PC-3 (cell line): ENCODE measurements around the gene HUWE1. TPM values are rescaled to one million over a fixed set of nuclear protein-coding genes. Genes with fewer than 3 reads are reported as not detected.
A peak's percentile ranks its signal among the peaks of the same experiment; 100 is the strongest.

Source experiments
- ATAC-seq: fragments of 200-7000 bp; cut with Tn5 transposase; 2 replicates; pipeline ENCODE4 v1.9.1; 2020; ENCODE audit warnings: mild to moderate bottlenecking, moderate library complexity
- BruUV-seq: library from RNA; stranded (reverse); fragments of 400-500 nt; replicated peaks from 2 replicates; lab custom pipeline; 2021; lab: Mats Ljungman, UMichigan
- CTCF ChIA-PET: fragments of 300-600 bp; sonication (Branson Sonifier 250); formaldehyde crosslinking; loops from one replicate; lab custom pipeline; 2022; ENCODE audit warnings: antibody characterized with exemption; lab: Charles Lee
- POLR2A ChIA-PET: fragments of 300-600 bp; sonication (Branson Sonifier 250); formaldehyde crosslinking; loops from one replicate; lab custom pipeline; 2022; ENCODE audit warnings: antibody characterized with exemption; ENCODE audit not compliant: unreplicated experiment; lab: Charles Lee
- DNase-seq: peaks from one replicate; pipeline ENCODE4 v3.0.0-alpha.2; 2015
- H2AFZ ChIP-seq: fragments of 300-600 bp; sonication (generic); 2 replicates; pipeline ENCODE4 v1.6.0; 2016; ENCODE audit warnings: antibody characterized with exemption, low read length
- H3F3A ChIP-seq: fragments of 300-600 bp; sonication (generic); one replicate; pipeline ENCODE4 v1.6.0; 2017; ENCODE audit warnings: antibody characterized with exemption, low read length, control low read depth, mild to moderate bottlenecking; ENCODE audit not compliant: unreplicated experiment
- H3K27ac ChIP-seq: fragments of 300-600 bp; sonication (generic); 2 replicates; pipeline ENCODE4 v1.5.1; 2016; ENCODE audit warnings: mild to moderate bottlenecking, low read length
- H3K27me3 ChIP-seq: fragments of 300-600 bp; sonication (generic); 2 replicates; pipeline ENCODE4 v1.6.1; 2016; ENCODE audit warnings: low read length, mixed read lengths
- H3K36me3 ChIP-seq: fragments of 300-600 bp; sonication (generic); 2 replicates; pipeline ENCODE4 v1.6.1; 2016; ENCODE audit warnings: low read depth, mixed run types, low read length, mixed read lengths
- H3K4me1 ChIP-seq: fragments of 300-600 bp; sonication (generic); 2 replicates; pipeline ENCODE4 v1.5.1; 2016; ENCODE audit warnings: low read length; ENCODE audit not compliant: insufficient read depth
- H3K4me2 ChIP-seq: fragments of 300-600 bp; sonication (generic); 2 replicates; pipeline ENCODE4 v1.6.0; 2016; ENCODE audit warnings: low read length
- H3K4me3 ChIP-seq: fragments of 300-600 bp; sonication (generic); 2 replicates; pipeline ENCODE4 v1.5.1; 2016; ENCODE audit warnings: mild to moderate bottlenecking, low read length, mixed read lengths
- H3K79me2 ChIP-seq: fragments of 300-600 bp; sonication (generic); 2 replicates; pipeline ENCODE4 v1.6.1; 2017; ENCODE audit warnings: low read length, mixed read lengths
- H3K9ac ChIP-seq: fragments of 300-600 bp; sonication (generic); 2 replicates; pipeline ENCODE4 v1.6.0; 2016; ENCODE audit warnings: mild to moderate bottlenecking, low read length
- H3K9me2 ChIP-seq: fragments of 300-600 bp; sonication (generic); replicated peaks from 2 replicates; pipeline ENCODE4 v1.6.1; 2016; ENCODE audit warnings: mixed run types, low read length, mixed read lengths
- H3K9me3 ChIP-seq: fragments of 300-600 bp; sonication (generic); 2 replicates; pipeline ENCODE4 v1.6.1; 2016; ENCODE audit warnings: low read length, mixed read lengths
- H4K20me1 ChIP-seq: fragments of 300-600 bp; sonication (generic); 2 replicates; pipeline ENCODE4 v1.6.1; 2016; ENCODE audit warnings: low read length, mixed read lengths
- EZH2 ChIP-seq: fragments of 300-600 bp; sonication (generic); IDR thresholded peaks from one replicate; pipeline ENCODE4 v1.6.1; 2017; ENCODE audit warnings: antibody characterized with exemption, mild to moderate bottlenecking, low read length; ENCODE audit not compliant: unreplicated experiment
- EZH2phosphoT487 ChIP-seq: fragments of 300-600 bp; sonication (generic); IDR thresholded peaks from 2 replicates; pipeline ENCODE4 v1.6.1; 2018; ENCODE audit warnings: mild to moderate bottlenecking, antibody characterized with exemption, low read length, borderline replicate concordance
- intact Hi-C: fragments of 100-400 bp; cut with micrococcal nuclease; formaldehyde crosslinking; loops from 2 replicates; pipeline ENCODE4 v1.9.0; 2023
- total RNA-seq: library from RNA; depleted of rRNA; stranded (reverse); fragments of >200 nt; gene quantifications from 2 replicates; pipeline ENCODE4 v1.2.3, GENCODE V29; 2014
- TF ChIP-seq, protein P1 (sequence below): fragments of 300-600 bp; sonication (generic); conservative IDR thresholded peaks from 2 replicates; pipeline ENCODE4 v1.5.1; 2017; ENCODE audit warnings: antibody characterized with exemption, low read depth, mild to moderate bottlenecking, low read length

The HUWE1 gene
- total RNA-seq, 1 experiment from 2014 or later, result 206 TPM

DNA sequence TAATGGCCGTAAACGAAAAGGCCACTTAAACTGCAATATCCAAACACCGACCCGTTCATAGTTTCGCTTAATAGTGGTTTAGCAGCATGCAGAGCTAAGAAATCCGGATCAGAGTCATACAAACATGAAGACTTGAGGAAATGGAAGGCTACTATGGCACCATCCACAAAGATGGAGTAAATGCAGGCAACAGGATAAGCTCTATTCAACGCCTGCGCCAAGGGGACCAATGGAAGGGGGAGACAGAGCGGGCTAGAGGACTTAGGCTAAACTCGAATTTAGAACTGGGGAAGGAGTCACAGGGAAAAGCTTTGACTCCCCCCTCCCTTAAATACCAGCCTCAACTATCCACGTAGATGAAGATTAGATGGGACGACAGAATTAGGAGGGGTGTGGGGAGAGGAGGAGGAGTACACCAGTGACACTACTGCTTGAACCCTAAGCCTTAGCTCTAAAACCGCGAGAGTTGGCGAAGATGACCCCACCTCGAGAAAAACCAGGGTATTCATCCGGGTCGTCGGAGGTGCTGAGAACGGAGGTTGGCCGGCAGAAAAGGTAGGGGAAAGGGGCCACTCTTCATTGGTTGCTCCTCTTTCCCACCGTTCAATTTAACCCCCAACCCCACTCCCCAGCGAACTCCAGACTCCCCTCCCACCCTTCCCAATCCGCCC, 3.5 kb downstream of the HUWE1 start:
- H3F3A ChIP-seq, result no peaks in the 10 kb centered on the region

DNA sequence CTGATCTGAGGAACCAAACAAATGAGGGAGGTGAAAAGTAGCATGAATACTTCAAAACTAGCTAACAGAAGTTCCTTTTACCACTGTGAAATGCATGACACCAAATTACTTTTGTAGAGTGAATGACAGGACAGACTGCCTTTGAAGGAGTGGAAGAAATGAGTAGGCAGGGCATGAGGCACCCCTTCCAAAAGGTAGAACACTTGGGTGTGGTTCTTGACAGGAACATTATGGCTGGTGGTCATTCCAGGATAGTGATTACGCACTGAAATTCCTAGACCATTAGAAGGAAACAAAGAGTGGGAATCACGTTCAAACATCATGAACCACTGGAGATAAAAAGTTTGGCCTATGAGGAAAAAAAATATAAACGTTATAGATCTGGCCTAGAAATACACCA, 4.9 kb downstream of the HUWE1 start:
- ATAC-seq (no peak), DNase-seq (peak; percentile 19)
- H3K27me3 ChIP-seq, result no peaks in the 10 kb centered on the region
- peaks cover 92% of the 10 kb centered on the region for H3K79me2 ChIP-seq
- CTCF ChIA-PET, result no interaction called here
- TF ChIP-seq EZH2phosphoT487, result no peak
- no peak for TF ChIP-seq EZH2
- TF ChIP-seq, protein P1, sequence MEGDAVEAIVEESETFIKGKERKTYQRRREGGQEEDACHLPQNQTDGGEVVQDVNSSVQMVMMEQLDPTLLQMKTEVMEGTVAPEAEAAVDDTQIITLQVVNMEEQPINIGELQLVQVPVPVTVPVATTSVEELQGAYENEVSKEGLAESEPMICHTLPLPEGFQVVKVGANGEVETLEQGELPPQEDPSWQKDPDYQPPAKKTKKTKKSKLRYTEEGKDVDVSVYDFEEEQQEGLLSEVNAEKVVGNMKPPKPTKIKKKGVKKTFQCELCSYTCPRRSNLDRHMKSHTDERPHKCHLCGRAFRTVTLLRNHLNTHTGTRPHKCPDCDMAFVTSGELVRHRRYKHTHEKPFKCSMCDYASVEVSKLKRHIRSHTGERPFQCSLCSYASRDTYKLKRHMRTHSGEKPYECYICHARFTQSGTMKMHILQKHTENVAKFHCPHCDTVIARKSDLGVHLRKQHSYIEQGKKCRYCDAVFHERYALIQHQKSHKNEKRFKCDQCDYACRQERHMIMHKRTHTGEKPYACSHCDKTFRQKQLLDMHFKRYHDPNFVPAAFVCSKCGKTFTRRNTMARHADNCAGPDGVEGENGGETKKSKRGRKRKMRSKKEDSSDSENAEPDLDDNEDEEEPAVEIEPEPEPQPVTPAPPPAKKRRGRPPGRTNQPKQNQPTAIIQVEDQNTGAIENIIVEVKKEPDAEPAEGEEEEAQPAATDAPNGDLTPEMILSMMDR, result no peak
- POLR2A ChIA-PET, result no interaction called here
- H3K27ac ChIP-seq, result no peak overlapping the region
- no peaks in the 10 kb centered on the region for H3F3A ChIP-seq
- no peaks in the 10 kb centered on the region for H3K9me2 ChIP-seq
- no peak overlapping the region for H3K9ac ChIP-seq
- peak overlapping the region; percentile 96 for H3K4me3 ChIP-seq
- no peaks in the 10 kb centered on the region for H3K9me3 ChIP-seq
- peaks cover 44% of the 10 kb centered on the region for H4K20me1 ChIP-seq
- peaks cover 13% of the 10 kb centered on the region for H3K4me1 ChIP-seq
- no peak overlapping the region for H2AFZ ChIP-seq
- peak overlapping the region; percentile 98 for H3K4me2 ChIP-seq
- H3K36me3 ChIP-seq, result peaks cover 44% of the 10 kb centered on the region
- no TSS peak for BruUV-seq
- intact Hi-C loops, result loop anchor here (5.0 kb wide), 1 partner anchor 361 kb away; the partner anchor contains the start of gene PHF8

More for the DNA sequence above, 3.5 kb downstream of the HUWE1 start:
- Histone ChIP-seq H3K4me3 (peak overlapping the region; percentile 96), H3K9ac (peak overlapping the region; percentile 100), H2AFZ (no peak overlapping the region), H3K36me3 (peaks cover 33% of the 10 kb centered on the region), H3K4me2 (peak overlapping the region; percentile 98), H3K79me2 (peaks cover 79% of the 10 kb centered on the region), H4K20me1 (peaks cover 34% of the 10 kb centered on the region), H3K4me1 (peaks cover 17% of the 10 kb centered on the region), H3K9me2 (no peaks in the 10 kb centered on the region), H3K27me3 (no peaks in the 10 kb centered on the region), H3K9me3 (no peaks in the 10 kb centered on the region), H3K27ac (peak overlapping the region; percentile 87)
- intact Hi-C loops, result loop anchor here (5.0 kb wide), 1 partner anchor 359 kb away; the partner anchor contains the start of gene PHF8
- TF ChIP-seq EZH2phosphoT487, result no peak
- TF ChIP-seq, protein P1, result no peak
- TSS peak; percentile 22 for BruUV-seq
- CTCF ChIA-PET, result no interaction called here
- POLR2A ChIA-PET, result interaction anchor here (0.6 to 0.7 kb wide), 3 partner anchors 51 to 201 kb away, joined by 3 to 4 read pairs (median 3); no protein-coding TSS in a partner anchor
- DNase-seq, result peak; percentile 43
- ATAC-seq, result no peak

DNA sequence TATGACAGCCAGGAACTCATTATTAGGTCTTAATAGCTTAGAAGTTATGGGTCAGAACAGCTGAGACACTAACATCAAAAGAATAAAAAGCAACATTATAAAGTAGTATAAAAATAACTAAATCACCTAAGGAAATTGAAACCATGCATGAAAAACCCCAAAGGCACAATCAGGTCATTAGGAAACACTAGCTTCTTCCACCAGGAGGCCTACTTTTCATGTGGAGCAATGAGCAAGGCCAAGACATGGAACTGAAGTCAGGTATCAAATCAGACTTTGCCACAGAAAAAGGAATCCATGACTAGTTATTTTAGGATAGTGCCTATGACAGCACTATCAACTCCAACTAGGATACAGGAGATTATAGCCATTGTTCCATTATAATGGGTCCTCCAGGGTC, 7.9 kb downstream of the HUWE1 start:
- ATAC-seq, result no peak
- Histone ChIP-seq H3K4me3 (no peak overlapping the region), H4K20me1 (peaks cover 61% of the 10 kb centered on the region), H3K9me2 (no peaks in the 10 kb centered on the region), H3F3A (no peaks in the 10 kb centered on the region), H3K9ac (no peak overlapping the region), H3K36me3 (peaks cover 70% of the 10 kb centered on the region), H2AFZ (no peak overlapping the region), H3K4me2 (no peak overlapping the region), H3K27ac (no peak overlapping the region), H3K27me3 (no peaks in the 10 kb centered on the region), H3K4me1 (peaks cover 21% of the 10 kb centered on the region), H3K9me3 (no peaks in the 10 kb centered on the region), H3K79me2 (peaks cover 99% of the 10 kb centered on the region)
- CTCF ChIA-PET, result interaction anchor here (0.6 kb wide), 1 partner anchor 675 kb away, joined by 3 read pairs; no protein-coding TSS in a partner anchor
- intact Hi-C loops, result no loop called here
- no TSS peak for BruUV-seq
- DNase-seq, result peak; percentile 29
- POLR2A ChIA-PET, result interaction anchor here (0.6 kb wide), 1 partner anchor 13 kb away, joined by 4 read pairs; no protein-coding TSS in a partner anchor
- TF ChIP-seq, protein P1, result peak; percentile 52
- no peak for TF ChIP-seq EZH2phosphoT487
- TF ChIP-seq EZH2, result no peak
